Keratinocyte (primary cell): ENCODE data around the gene ARVCF. TPM values are rescaled to one million over a fixed set of nuclear protein-coding genes. Genes with fewer than 3 reads are reported as not detected.

Source experiments
- DNase-seq: peaks from one replicate; pipeline ENCODE4 v3.0.0-alpha.2; 2011; ENCODE audit warnings: low read depth, missing footprints, low spot score
- FAIRE-seq: peaks from 2 replicates; lab custom pipeline; 2011; peaks lifted over from hg19 to GRCh38; lab: Jason Lieb, UNC
- H2AFZ ChIP-seq: 2 replicates; pipeline ENCODE4 v1.6.0; 2012; ENCODE audit warnings: low read length, control low read depth, inconsistent platforms; ENCODE audit not compliant: control insufficient read depth
- H3K27ac ChIP-seq: 2 replicates; pipeline ENCODE4 v1.5.1; 2011; ENCODE audit warnings: low read length; ENCODE audit not compliant: control insufficient read depth, insufficient read depth
- H3K27me3 ChIP-seq: 3 replicates; pipeline ENCODE4 v1.6.0; 2011; ENCODE audit warnings: low read length; ENCODE audit not compliant: control insufficient read depth, insufficient read depth; ENCODE audit errors: extremely low read depth
- H3K36me3 ChIP-seq, 2 experiments: 2 replicates in 1 of 2; 3 replicates in 1 of 2; pipeline ENCODE4 v1.5.1; 2011; ENCODE audit warnings: low read length in 2 of 2, mild to moderate bottlenecking in 1 of 2; ENCODE audit not compliant: control insufficient read depth in 2 of 2, insufficient read depth in 2 of 2; ENCODE audit errors: extremely low read depth in 1 of 2
- H3K4me1 ChIP-seq: 3 replicates; pipeline ENCODE4 v1.5.1; 2011; ENCODE audit warnings: low read length; ENCODE audit not compliant: control insufficient read depth, insufficient read depth; ENCODE audit errors: extremely low read depth
- H3K4me2 ChIP-seq: 3 replicates; pipeline ENCODE4 v1.6.0; 2011; ENCODE audit warnings: low read depth, low read length; ENCODE audit not compliant: control insufficient read depth, insufficient read depth; ENCODE audit errors: extremely low read depth
- H3K4me3 ChIP-seq, 3 experiments: fragments of 200-600 bp in 1 of 3; sonication (generic) in 1 of 3; 2 replicates in 2 of 3; 3 replicates in 1 of 3; pipeline ENCODE4 v1.5.1; 2011 to 2016; ENCODE audit warnings: low read length in 3 of 3, mild to moderate bottlenecking in 3 of 3, control low read depth in 2 of 3, inconsistent platforms in 1 of 3, low read depth in 1 of 3, mixed read lengths in 1 of 3, mixed run types in 1 of 3, moderate library complexity in 1 of 3; ENCODE audit not compliant: control insufficient read depth in 2 of 3, insufficient read depth in 2 of 3; ENCODE audit errors: extremely low read depth in 1 of 3
- H3K79me2 ChIP-seq: 2 replicates; pipeline ENCODE4 v1.6.0; 2012; ENCODE audit warnings: low read length; ENCODE audit not compliant: control insufficient read depth, insufficient read depth
- H3K9ac ChIP-seq: 3 replicates; pipeline ENCODE4 v1.6.0; 2011; ENCODE audit warnings: low read length; ENCODE audit not compliant: control insufficient read depth, insufficient read depth; ENCODE audit errors: extremely low read depth
- H3K9me1 ChIP-seq: 3 replicates; pipeline ENCODE4 v1.6.0; 2011; ENCODE audit warnings: low read length; ENCODE audit not compliant: control insufficient read depth, insufficient read depth; ENCODE audit errors: extremely low read depth
- H3K9me3 ChIP-seq: 2 replicates; pipeline ENCODE4 v1.5.1; 2012; ENCODE audit warnings: low read depth, low read length; ENCODE audit not compliant: control insufficient read depth
- H4K20me1 ChIP-seq: 3 replicates; pipeline ENCODE4 v1.6.0; 2011; ENCODE audit warnings: low read length; ENCODE audit not compliant: control insufficient read depth, insufficient read depth; ENCODE audit errors: extremely low read depth
- EZH2 ChIP-seq: IDR thresholded peaks from one replicate; pipeline ENCODE4 v1.6.1; 2012; ENCODE audit warnings: inconsistent platforms, mild to moderate bottlenecking, low read length, moderate library complexity
- dilution Hi-C: fragments of 300-500 bp; cut with MboI; formaldehyde crosslinking; loops from one replicate; pipeline ENCODE4 v1.7.0; 2020; ENCODE audit warnings: low sequenced_read_pairs; ENCODE audit not compliant: extremely low pct_ligation_motif_present
- polyA plus RNA-seq, 5 experiments: library from polyadenylated mRNA; depleted of rRNA in 3 of 5; stranded (reverse) in 3 of 5; stranded (forward) in 1 of 5; unstranded in 1 of 5; fragments of >200 nt; gene quantifications; 1 replicate in 1 of 5; 2 replicates in 3 of 5; 3 replicates in 1 of 5; pipeline versions ENCODE4 v1.2.1 to v1.2.3, GENCODE V29; 2011 to 2012; ENCODE audit warnings: missing spikeins in 2 of 5, low read depth in 1 of 5, low replicate concordance in 1 of 5
- TF ChIP-seq, protein P1 (sequence below), 3 experiments: IDR thresholded peaks in 1 of 3; conservative IDR thresholded peaks in 1 of 3; optimal IDR thresholded peaks in 1 of 3; 2 replicates in 2 of 3; 3 replicates in 1 of 3; pipeline versions ENCODE3 to v1.5.1; 2011; ENCODE audit warnings: low read length in 3 of 3, mild to moderate bottlenecking in 3 of 3, moderate library complexity in 2 of 3, control low read depth in 1 of 3, inconsistent platforms in 1 of 3; ENCODE audit not compliant: insufficient read depth in 2 of 3; ENCODE audit errors: extremely low read depth in 1 of 3

ARVCF gene
- polyA plus RNA-seq, 1 donor (not counting 4 experiments of a cell fraction or from before 2014, with no cell fraction given) = 5.7 TPM

DNA sequence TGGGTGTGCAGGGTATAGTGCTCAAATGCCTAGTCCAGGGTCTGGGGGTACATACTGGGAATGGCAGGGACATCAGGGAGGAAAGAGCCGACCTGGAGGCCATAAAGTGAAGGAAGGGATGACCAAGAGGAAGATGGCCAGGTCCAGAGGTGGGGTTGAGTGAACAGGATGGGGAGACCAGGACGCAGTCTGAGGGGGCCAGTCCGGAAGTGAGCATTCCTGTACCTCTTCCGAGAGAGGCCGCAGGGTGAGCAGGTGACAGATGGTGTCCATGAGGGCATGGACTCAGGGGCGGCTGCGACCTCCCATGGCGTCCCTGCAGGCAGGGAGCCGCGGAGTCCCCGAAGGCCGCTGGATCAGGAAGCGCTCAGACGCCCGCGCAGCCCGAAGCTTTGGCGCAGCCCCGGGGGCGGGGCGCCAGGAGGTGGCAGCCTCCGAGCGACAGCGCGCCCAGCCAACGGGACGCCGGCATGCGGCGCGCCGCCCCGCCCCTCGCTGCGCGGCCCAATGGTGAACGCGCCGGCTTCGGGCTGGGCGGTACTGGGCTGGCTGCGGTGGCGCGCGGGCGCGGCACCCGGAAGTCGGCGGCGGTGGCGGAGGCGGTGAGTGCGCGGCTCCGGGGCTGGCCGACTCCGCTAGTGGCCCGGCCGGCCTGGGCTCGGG is 4.0 kb upstream of the ARVCF start, which contains the start of gene TANGO2:
Gene TANGO2, plus strand, starts transcription at position 578 of the 663 bp plus-strand sequence. CDS start 15,689 bp downstream, outside the sequence.
- DNase-seq = peak; percentile 30
- Histone ChIP-seq H3K9me3 (no peaks in the 10 kb centered on the region), H3K27me3 (peaks cover 6% of the 10 kb centered on the region), H3K36me3 (peaks cover 2 to 7% of the 10 kb centered on the region in 2 experiments), H3K79me2 (peaks cover 27% of the 10 kb centered on the region), H4K20me1 (no peaks in the 10 kb centered on the region), H3K4me3 (peak within 1 kb of the TSS; percentile 82 to 92 (median 86)), H3K9ac (peak within 1 kb of the TSS; percentile 92), H3K27ac (peak within 1 kb of the TSS; percentile 68), H3K9me1 (peaks cover 2% of the 10 kb centered on the region), H3K4me1 (peaks cover 19% of the 10 kb centered on the region), H2AFZ (peak within 1 kb of the TSS; percentile 85), H3K4me2 (peak within 1 kb of the TSS; percentile 99)
- TF ChIP-seq EZH2 = no peak
- TF ChIP-seq, protein P1, sequence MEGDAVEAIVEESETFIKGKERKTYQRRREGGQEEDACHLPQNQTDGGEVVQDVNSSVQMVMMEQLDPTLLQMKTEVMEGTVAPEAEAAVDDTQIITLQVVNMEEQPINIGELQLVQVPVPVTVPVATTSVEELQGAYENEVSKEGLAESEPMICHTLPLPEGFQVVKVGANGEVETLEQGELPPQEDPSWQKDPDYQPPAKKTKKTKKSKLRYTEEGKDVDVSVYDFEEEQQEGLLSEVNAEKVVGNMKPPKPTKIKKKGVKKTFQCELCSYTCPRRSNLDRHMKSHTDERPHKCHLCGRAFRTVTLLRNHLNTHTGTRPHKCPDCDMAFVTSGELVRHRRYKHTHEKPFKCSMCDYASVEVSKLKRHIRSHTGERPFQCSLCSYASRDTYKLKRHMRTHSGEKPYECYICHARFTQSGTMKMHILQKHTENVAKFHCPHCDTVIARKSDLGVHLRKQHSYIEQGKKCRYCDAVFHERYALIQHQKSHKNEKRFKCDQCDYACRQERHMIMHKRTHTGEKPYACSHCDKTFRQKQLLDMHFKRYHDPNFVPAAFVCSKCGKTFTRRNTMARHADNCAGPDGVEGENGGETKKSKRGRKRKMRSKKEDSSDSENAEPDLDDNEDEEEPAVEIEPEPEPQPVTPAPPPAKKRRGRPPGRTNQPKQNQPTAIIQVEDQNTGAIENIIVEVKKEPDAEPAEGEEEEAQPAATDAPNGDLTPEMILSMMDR (optimal IDR thresholded peaks at IDR 0.05 in 1 of 3, IDR thresholded peaks at IDR 0.05 in 1 of 3, conservative IDR thresholded peaks at IDR 0.05 in 1 of 3; ENCODE audit: extremely low read depth in 1 of 3, insufficient read depth in 2 of 3, low read length in 3 of 3) = no peak
- dilution Hi-C loops = no loop called here
- FAIRE-seq = peak; percentile 34

DNA sequence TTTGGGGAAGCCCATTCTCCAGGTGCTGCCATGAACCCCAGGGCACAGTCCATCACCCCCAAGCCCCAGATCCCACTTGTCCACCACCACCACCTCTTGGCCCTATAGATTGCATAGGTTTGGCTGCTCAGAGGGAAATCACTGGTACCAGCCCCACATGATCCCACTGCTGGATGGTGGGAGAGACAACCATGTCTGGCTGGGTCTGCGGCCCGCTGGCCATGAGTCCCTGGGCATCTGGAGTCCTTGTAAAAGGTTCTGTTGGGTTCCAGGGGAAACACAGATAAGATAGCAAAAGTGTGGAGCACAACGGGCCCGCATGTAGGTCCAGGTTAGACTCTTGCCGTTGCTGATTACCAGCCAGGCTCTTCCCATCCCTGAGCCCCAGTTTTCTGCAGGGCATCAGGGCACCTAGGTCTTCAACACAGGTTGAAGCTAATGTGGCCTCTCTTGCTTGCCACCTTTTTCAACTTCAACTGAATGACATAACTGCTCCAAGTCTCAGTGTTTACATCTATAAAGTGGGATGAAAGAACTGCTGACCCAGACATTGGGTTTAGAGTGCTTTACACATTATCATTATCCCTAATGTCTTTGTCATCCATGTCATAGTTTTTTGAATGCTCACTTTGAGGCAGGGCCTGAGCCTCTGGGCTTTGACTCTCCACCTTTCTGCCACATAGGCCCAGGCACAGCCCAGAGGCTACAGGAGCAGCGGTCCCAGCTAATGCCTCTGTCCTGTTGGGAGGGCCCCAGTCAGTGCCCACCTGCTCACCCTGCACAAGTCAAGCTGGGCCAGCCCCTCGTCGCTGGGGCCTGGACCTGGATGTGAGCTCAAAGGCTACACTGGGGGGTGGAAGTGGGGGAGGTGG is 3.3 kb upstream of the ARVCF start:
- H2AFZ ChIP-seq = no peak overlapping the region
- no peak for FAIRE-seq
- dilution Hi-C loops = no loop called here

More for the DNA sequence above, 3.3 kb upstream of the ARVCF start:
- DNase-seq = no peak
- H3K9ac ChIP-seq = no peak overlapping the region
- H3K4me3 ChIP-seq = peak overlapping the region in 1 of 3 experiments; percentile 42
- peak overlapping the region; percentile 93 for H3K4me2 ChIP-seq
- peaks cover 2% of the 10 kb centered on the region for H3K9me1 ChIP-seq
- H3K79me2 ChIP-seq = peaks cover 24% of the 10 kb centered on the region
- no peak overlapping the region for H3K27ac ChIP-seq
- no peaks in the 10 kb centered on the region for H3K9me3 ChIP-seq
- H4K20me1 ChIP-seq = no peaks in the 10 kb centered on the region
- TF ChIP-seq, protein P1 (optimal IDR thresholded peaks at IDR 0.05 in 1 of 3, IDR thresholded peaks at IDR 0.05 in 1 of 3, conservative IDR thresholded peaks at IDR 0.05 in 1 of 3; ENCODE audit: extremely low read depth in 1 of 3, insufficient read depth in 2 of 3, low read length in 3 of 3) = no peak
- TF ChIP-seq EZH2 = no peak
- H3K36me3 ChIP-seq = peaks cover 2 to 4% of the 10 kb centered on the region in 2 experiments
- H3K27me3 ChIP-seq = peaks cover 12% of the 10 kb centered on the region
- H3K4me1 ChIP-seq = peaks cover 19% of the 10 kb centered on the region
